GM12878 (cell line): ENCODE measurements around the gene CLEC19A. TPM values are rescaled to one million over a fixed set of nuclear protein-coding genes. Genes with fewer than 3 reads are reported as not detected.

Source experiments
- ATAC-seq: fragments of 200-7000 bp; cut with Tn5 transposase; 3 replicates; pipeline ENCODE4 v1.9.1; 2020; ENCODE audit warnings: mild to moderate bottlenecking, moderate library complexity
- BruUV-seq: library from RNA; stranded (reverse); fragments of 400-500 nt; replicated peaks from 2 replicates; lab custom pipeline; 2021; lab: Mats Ljungman, UMichigan
- CTCF ChIA-PET: fragments of 300-600 bp; sonication (Branson Sonifier 250); formaldehyde crosslinking; extraction: SDS; loops from one replicate; lab custom pipeline; 2021; ENCODE audit warnings: inconsistent platforms; lab: Yijun Ruan, JAX
- POLR2A ChIA-PET: fragments of 350-600 bp; formaldehyde crosslinking; extraction: SDS; loops from one replicate; lab custom pipeline; 2021; ENCODE audit warnings: inconsistent platforms; lab: Charles Lee
- RAD21 ChIA-PET: fragments of 300-600 bp; sonication (Branson Sonifier 250); formaldehyde crosslinking; loops from one replicate; lab custom pipeline; 2023; ENCODE audit warnings: antibody characterized with exemption; ENCODE audit not compliant: unreplicated experiment; lab: Charles Lee
- SMC1A ChIA-PET: fragments of 300-600 bp; sonication (Branson Sonifier 250); formaldehyde crosslinking; loops from one replicate; lab custom pipeline; 2023; ENCODE audit not compliant: unreplicated experiment, uncharacterized antibody; lab: Charles Lee
- DNase-seq: peaks from one replicate; pipeline ENCODE4 v3.0.0-alpha.2; 2011; ENCODE audit warnings: low read depth, low spot score
- FAIRE-seq: peaks from 3 replicates; lab custom pipeline; 2011; peaks lifted over from hg19 to GRCh38; lab: Jason Lieb, UNC
- H2AFZ ChIP-seq: 2 replicates; pipeline ENCODE4 v1.6.0; 2011; ENCODE audit warnings: low read depth, low read length, control low read depth; ENCODE audit not compliant: control insufficient read depth
- H3K27ac ChIP-seq: 2 replicates; pipeline ENCODE4 v1.5.1; 2011; ENCODE audit warnings: control low read depth; ENCODE audit not compliant: control insufficient read depth, insufficient read depth
- H3K27me3 ChIP-seq, 2 experiments: replicated peaks in 1 of 2; 2 replicates each; pipeline versions ENCODE4 v1.6.0 to v1.6.1; 2011; ENCODE audit warnings: low read length in 1 of 2; ENCODE audit not compliant: control insufficient read depth in 2 of 2, insufficient read depth in 2 of 2
- H3K36me3 ChIP-seq, 2 experiments: 2 replicates each; pipeline ENCODE4 v1.5.1; 2011; ENCODE audit warnings: low read length in 1 of 2; ENCODE audit not compliant: control insufficient read depth in 2 of 2, insufficient read depth in 2 of 2
- H3K4me1 ChIP-seq: 2 replicates; pipeline ENCODE4 v1.6.1; 2011; ENCODE audit warnings: mild to moderate bottlenecking, low read length, moderate library complexity, mixed read lengths; ENCODE audit not compliant: control insufficient read depth, insufficient read depth
- H3K4me2 ChIP-seq: 2 replicates; pipeline ENCODE4 v1.6.0; 2011; ENCODE audit warnings: control low read depth; ENCODE audit not compliant: control insufficient read depth, insufficient read depth
- H3K4me3 ChIP-seq: fragments of 200-600 bp; sonication (generic); 2 replicates; pipeline ENCODE4 v1.5.1; 2016
- H3K79me2 ChIP-seq: 2 replicates; pipeline ENCODE4 v1.6.0; 2011; ENCODE audit warnings: low read length; ENCODE audit not compliant: control insufficient read depth, insufficient read depth
- H3K9ac ChIP-seq: 2 replicates; pipeline ENCODE4 v1.8.0; 2011; ENCODE audit warnings: low read length, control low read depth, mixed read lengths; ENCODE audit not compliant: control insufficient read depth, insufficient read depth
- H3K9me3 ChIP-seq: replicated peaks from 3 replicates; pipeline ENCODE4 v1.5.1; 2011; ENCODE audit warnings: mild to moderate bottlenecking, low read length; ENCODE audit not compliant: control insufficient read depth, insufficient read depth
- H4K20me1 ChIP-seq: 2 replicates; pipeline ENCODE4 v1.6.0; 2011; ENCODE audit not compliant: control insufficient read depth, insufficient read depth
- ASH2L ChIP-seq: fragments of 300-600, 200-600 bp; sonication (generic); IDR thresholded peaks from 2 replicates; pipeline ENCODE4 v1.6.1; 2017; ENCODE audit warnings: low read depth, mild to moderate bottlenecking, borderline replicate concordance
- CHD4 ChIP-seq: fragments of 200-600 bp; sonication (generic); IDR thresholded peaks from 2 replicates; pipeline ENCODE4 v1.6.1; 2016; ENCODE audit warnings: mild to moderate bottlenecking
- EGR1 ChIP-seq, 2 experiments: IDR thresholded peaks; 1 replicate in 1 of 2; 2 replicates in 1 of 2; pipeline ENCODE4 v1.6.1; 2011 to 2012; ENCODE audit warnings: low read depth in 2 of 2, low read length in 2 of 2, borderline replicate concordance in 1 of 2, mild to moderate bottlenecking in 1 of 2, moderate library complexity in 1 of 2
- POU2F2 ChIP-seq: IDR thresholded peaks from 3 replicates; pipeline ENCODE4 v1.6.1; 2011; ENCODE audit warnings: low read depth, mild to moderate bottlenecking, low read length, borderline replicate concordance
- RUNX3 ChIP-seq: IDR thresholded peaks from 2 replicates; pipeline ENCODE4 v1.6.1; 2012; ENCODE audit warnings: low read length, inconsistent platforms
- SMARCA5 ChIP-seq: fragments of 450-650 bp; IDR thresholded peaks from 2 replicates; pipeline ENCODE4 v1.6.1; 2017; ENCODE audit warnings: mild to moderate bottlenecking
- SREBF1 ChIP-seq: IDR thresholded peaks from 2 replicates; pipeline ENCODE4 v1.6.1; 2012; ENCODE audit warnings: mild to moderate bottlenecking, low read length
- SRF ChIP-seq, 2 experiments: IDR thresholded peaks; 2 replicates each; pipeline ENCODE4 v1.6.1; 2011; ENCODE audit warnings: low read depth in 2 of 2, low read length in 2 of 2, mild to moderate bottlenecking in 1 of 2, moderate library complexity in 1 of 2
- WGBS: methylation state at CpG from one replicate; pipeline ENCODE4 v1.1.6; 2016; ENCODE audit warnings: low lambda C conversion rate; ENCODE audit not compliant: insufficient replicate concordance, insufficient coverage; ENCODE audit errors: missing lambda C conversion rate; 5-methylcytosine and 5-hydroxymethylcytosine counted together
- in situ Hi-C: fragments of 300-500 bp; cut with MboI; formaldehyde crosslinking; loops from 9 replicates; pipeline ENCODE4 v1.14.3; 2018; ENCODE audit warnings: mixed read lengths
- intact Hi-C: fragments of 100-400 bp; cut with micrococcal nuclease; formaldehyde crosslinking; loops from one replicate; pipeline ENCODE4 v1.14.2; 2022; ENCODE audit not compliant: unreplicated experiment
- polyA plus RNA-seq, 11 experiments: library from polyadenylated mRNA; depleted of rRNA in 4 of 11; unstranded in 6 of 11; stranded (reverse) in 5 of 11; fragments of >200 nt; fragmentation: Nextera tagmentation in 4 of 11; fragmentation: Illumina TruSeq in 1 of 11; extraction: Ambion mirVana in 4 of 11; extraction: Trizol in 1 of 11; gene quantifications; 1 replicate in 1 of 11; 2 replicates in 10 of 11; pipeline versions ENCODE4 v1.2.1 to v1.2.3, GENCODE V29; 2011 to 2016; ENCODE audit warnings: inconsistent platforms in 2 of 11, missing spikeins in 2 of 11, low read depth in 1 of 11
- total RNA-seq, 4 experiments: library from RNA; depleted of rRNA in 3 of 4; stranded (reverse); fragments of >200 nt in 3 of 4; fragmentation: Illumina TruSeq in 1 of 4; extraction: Trizol in 1 of 4; gene quantifications; 2 replicates each; pipeline versions ENCODE4 v1.2.1 to v1.2.3, GENCODE V29; 2013 to 2021
- TF ChIP-seq, protein P1 (sequence below), 3 experiments: IDR thresholded peaks in 2 of 3; conservative IDR thresholded peaks in 1 of 3; 2 replicates each; pipeline ENCODE4 v1.5.1; 2011; ENCODE audit warnings: low read depth in 3 of 3, low read length in 3 of 3, mild to moderate bottlenecking in 3 of 3, control low read depth in 2 of 3, moderate library complexity in 2 of 3, inconsistent platforms in 1 of 3, mixed read lengths in 1 of 3; ENCODE audit not compliant: control insufficient read depth in 2 of 3, insufficient read depth in 1 of 3; ENCODE audit errors: extremely low read depth in 1 of 3
- TF ChIP-seq, protein P2 (sequence below): IDR thresholded peaks from 2 replicates; pipeline ENCODE4 v1.6.1; 2011; ENCODE audit warnings: low read depth, low read length, improper control_type of control experiment, borderline replicate concordance

The CLEC19A gene
- total and polyA plus RNA-seq, 10 of the 15 experiments (the other 5 are each of a cell fraction or from before 2014, with no cell fraction given) = 0.03 TPM; not detected in 8

DNA sequence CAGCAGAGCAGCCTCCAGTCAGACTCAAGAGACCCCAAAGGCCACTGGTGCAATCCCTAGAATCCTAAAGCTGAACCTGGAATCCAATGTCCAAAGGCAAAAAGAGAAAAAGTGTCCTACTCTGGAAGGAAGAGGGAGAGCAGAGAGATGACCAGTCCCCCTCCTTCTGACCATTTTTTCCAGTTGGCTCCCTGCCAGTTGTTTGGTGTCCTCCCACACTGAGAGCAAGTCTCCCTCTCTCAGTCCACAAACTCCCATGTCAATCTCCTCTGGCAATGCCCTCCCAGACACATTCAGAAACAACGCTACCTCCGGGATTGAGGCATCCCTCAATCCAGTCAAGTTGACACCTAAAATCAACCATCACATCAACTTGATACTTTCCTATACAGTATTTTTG, 4.3 kb upstream of the CLEC19A start:
- 97% methylated on average over 2 of the region's 2 CpGs for WGBS
- no TSS peak for BruUV-seq
- Histone ChIP-seq H3K79me2 (no peaks in the 10 kb centered on the region), H4K20me1 (no peaks in the 10 kb centered on the region), H2AFZ (no peak overlapping the region), H3K27ac (no peak overlapping the region), H3K27me3 (no peaks in the 10 kb centered on the region; a peak in 1 of 4 replicates), H3K36me3 (no peaks in the 10 kb centered on the region), H3K4me1 (no peaks in the 10 kb centered on the region), H3K4me2 (no peak overlapping the region), H3K9me3 (no peaks in the 10 kb centered on the region), H3K4me3 (no peak overlapping the region), H3K9ac (no peak overlapping the region)
- RAD21 ChIA-PET = no interaction called here
- intact Hi-C loops = no loop called here
- SMC1A ChIA-PET = interaction anchor here (1.1 kb wide), 1 partner anchor 11 kb away, joined by 4 read pairs; no protein-coding TSS in a partner anchor
- ATAC-seq (no peak), FAIRE-seq (no peak), DNase-seq (no peak)
- POLR2A ChIA-PET = no interaction called here
- CTCF ChIA-PET = interaction anchor here (0.5 kb wide), 1 partner anchor 136 kb away, joined by 4 read pairs; no protein-coding TSS in a partner anchor
- TF ChIP-seq CHD4 (no peak), EGR1 (IDR thresholded peaks at IDR 0.05; ENCODE audit: borderline replicate concordance in 1 of 2, low read depth in 2 of 2, low read length in 2 of 2) (no peak), SREBF1 (no peak), RUNX3 (no peak), POU2F2 (no peak), SRF (IDR thresholded peaks at IDR 0.05; ENCODE audit: low read depth in 2 of 2, low read length in 2 of 2) (no peak), ASH2L (no peak), SMARCA5 (no peak)
- TF ChIP-seq, protein P1, sequence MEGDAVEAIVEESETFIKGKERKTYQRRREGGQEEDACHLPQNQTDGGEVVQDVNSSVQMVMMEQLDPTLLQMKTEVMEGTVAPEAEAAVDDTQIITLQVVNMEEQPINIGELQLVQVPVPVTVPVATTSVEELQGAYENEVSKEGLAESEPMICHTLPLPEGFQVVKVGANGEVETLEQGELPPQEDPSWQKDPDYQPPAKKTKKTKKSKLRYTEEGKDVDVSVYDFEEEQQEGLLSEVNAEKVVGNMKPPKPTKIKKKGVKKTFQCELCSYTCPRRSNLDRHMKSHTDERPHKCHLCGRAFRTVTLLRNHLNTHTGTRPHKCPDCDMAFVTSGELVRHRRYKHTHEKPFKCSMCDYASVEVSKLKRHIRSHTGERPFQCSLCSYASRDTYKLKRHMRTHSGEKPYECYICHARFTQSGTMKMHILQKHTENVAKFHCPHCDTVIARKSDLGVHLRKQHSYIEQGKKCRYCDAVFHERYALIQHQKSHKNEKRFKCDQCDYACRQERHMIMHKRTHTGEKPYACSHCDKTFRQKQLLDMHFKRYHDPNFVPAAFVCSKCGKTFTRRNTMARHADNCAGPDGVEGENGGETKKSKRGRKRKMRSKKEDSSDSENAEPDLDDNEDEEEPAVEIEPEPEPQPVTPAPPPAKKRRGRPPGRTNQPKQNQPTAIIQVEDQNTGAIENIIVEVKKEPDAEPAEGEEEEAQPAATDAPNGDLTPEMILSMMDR (IDR thresholded peaks at IDR 0.05 in 2 of 3, conservative IDR thresholded peaks at IDR 0.05 in 1 of 3; ENCODE audit: control insufficient read depth in 2 of 3, extremely low read depth in 1 of 3, insufficient read depth in 1 of 3, low read depth in 3 of 3, low read length in 3 of 3) = no peak
- TF ChIP-seq, protein P2, sequence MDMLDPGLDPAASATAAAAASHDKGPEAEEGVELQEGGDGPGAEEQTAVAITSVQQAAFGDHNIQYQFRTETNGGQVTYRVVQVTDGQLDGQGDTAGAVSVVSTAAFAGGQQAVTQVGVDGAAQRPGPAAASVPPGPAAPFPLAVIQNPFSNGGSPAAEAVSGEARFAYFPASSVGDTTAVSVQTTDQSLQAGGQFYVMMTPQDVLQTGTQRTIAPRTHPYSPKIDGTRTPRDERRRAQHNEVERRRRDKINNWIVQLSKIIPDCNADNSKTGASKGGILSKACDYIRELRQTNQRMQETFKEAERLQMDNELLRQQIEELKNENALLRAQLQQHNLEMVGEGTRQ = no peak
- in situ Hi-C loops = no loop called here
